GM06990 (cell line): ENCODE results near the gene PIP5K1B.

Experiments
- DNase-seq: peaks from one replicate; pipeline ENCODE4 v3.0.0-alpha.2; 2011; ENCODE audit not compliant: insufficient read length; ENCODE audit errors: extremely low read depth
- H3K27me3 ChIP-seq: replicated peaks from 2 replicates; pipeline ENCODE4 v1.6.0; 2011; ENCODE audit warnings: low read length; ENCODE audit not compliant: control insufficient read depth, insufficient read depth
- H3K36me3 ChIP-seq: 2 replicates; pipeline ENCODE4 v1.5.1; 2011; ENCODE audit warnings: low read length; ENCODE audit not compliant: control insufficient read depth, insufficient read depth
- H3K4me3 ChIP-seq: replicated peaks from 2 replicates; pipeline ENCODE4 v1.5.1; 2011; ENCODE audit warnings: low read depth, mild to moderate bottlenecking, control low read depth, low read length
- CTCF ChIP-seq: IDR thresholded peaks from 2 replicates; pipeline ENCODE4 v1.5.1; 2011; ENCODE audit warnings: low read length, control low read depth, mild to moderate bottlenecking, inconsistent platforms; ENCODE audit not compliant: insufficient read depth, poor library complexity, severe bottlenecking

Gene PIP5K1B

GRCh38 chr9:68896486-68896885 is 191.4 kb downstream of the PIP5K1B start:
- Histone ChIP-seq H3K4me3 (no peak overlapping the region; the same call in 1 of the 2 replicates), H3K27me3 (no peaks in the 10 kb centered on the region), H3K36me3 (no peaks in the 10 kb centered on the region)
- no peak for TF ChIP-seq CTCF
- no peak for DNase-seq

- no peak for DNase-seq
- Histone ChIP-seq H3K27me3 (no peaks in the 10 kb centered on the region), H3K36me3 (no peaks in the 10 kb centered on the region), H3K4me3 (no peak overlapping the region)
- TF ChIP-seq CTCF = no peak
Observed at GRCh38 chr9:68897577-68898145, 192.6 kb downstream of the PIP5K1B start.

- TF ChIP-seq CTCF = no peak
- no peaks in the 10 kb centered on the region for H3K27me3 ChIP-seq
- DNase-seq = no peak
- H3K36me3 ChIP-seq = no peaks in the 10 kb centered on the region
- no peak overlapping the region for H3K4me3 ChIP-seq
Observed at GRCh38 chr9:68898781-68899439, 193.9 kb downstream of the PIP5K1B start.

- Histone ChIP-seq H3K36me3 (no peaks in the 10 kb centered on the region; the same call in 1 of the 2 replicates), H3K27me3 (no peaks in the 10 kb centered on the region), H3K4me3 (no peak overlapping the region)
- DNase-seq = no peak
- TF ChIP-seq CTCF = no peak
Observed at GRCh38 chr9:68904454-68904853, 199.4 kb downstream of the PIP5K1B start.

GRCh38 chr9:68905129-68905528 is 200.1 kb downstream of the PIP5K1B start:
- Histone ChIP-seq H3K27me3 (no peaks in the 10 kb centered on the region), H3K4me3 (no peak overlapping the region), H3K36me3 (no peaks in the 10 kb centered on the region; the same call in 1 of the 2 replicates)
- DNase-seq = no peak
- TF ChIP-seq CTCF = no peak
